ENCODE results near the gene CLDN4.

DNA sequence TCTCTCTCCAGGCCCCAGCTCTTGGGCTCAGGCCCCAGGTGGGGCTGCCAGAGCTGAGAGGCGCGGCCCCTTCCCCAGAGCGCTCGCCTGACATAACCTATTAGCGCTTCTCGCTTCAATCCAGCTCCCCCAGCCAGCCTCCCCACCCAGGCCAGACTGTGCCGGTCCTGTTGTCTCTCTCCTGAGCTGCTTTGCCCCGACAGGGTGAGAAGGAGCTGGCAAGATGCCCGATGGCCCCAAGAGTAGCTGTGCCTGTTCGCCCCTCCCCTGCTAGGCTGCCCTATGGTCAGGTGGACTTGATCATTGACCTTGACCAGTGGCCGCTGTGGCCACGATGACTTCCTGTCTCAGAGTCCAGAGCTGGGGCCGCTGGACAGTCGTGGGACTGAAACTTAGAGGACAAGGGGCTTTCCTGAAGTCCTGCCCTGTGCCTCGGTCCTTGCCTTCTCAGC lies 39.3 kb downstream of the CLDN4 start:
- TF ChIP-seq POLR2A (IDR thresholded peaks at IDR 0.05; ENCODE audit: low read depth, low read length) (no peak), MYC (IDR thresholded peaks at IDR 0.05; ENCODE audit: low read depth, low read length) (no peak), POLR2AphosphoS5 (IDR thresholded peaks at IDR 0.05; ENCODE audit: insufficient read depth, low read depth, low read length) (no peak), JUN (IDR thresholded peaks at IDR 0.05; ENCODE audit: borderline replicate concordance, insufficient read depth, insufficient read length, low read depth) (no peak), EZH2 (IDR thresholded peaks at IDR 0.05; ENCODE audit: borderline replicate concordance, low read depth, low read length, severe bottlenecking) (no peak), FOS (IDR thresholded peaks at IDR 0.05; ENCODE audit: borderline replicate concordance, insufficient read depth, low read length) (no peak), GATA2 (IDR thresholded peaks at IDR 0.05; ENCODE audit: insufficient read depth, insufficient read length, low read depth, low read length) (no peak)
- TF ChIP-seq, protein P1, sequence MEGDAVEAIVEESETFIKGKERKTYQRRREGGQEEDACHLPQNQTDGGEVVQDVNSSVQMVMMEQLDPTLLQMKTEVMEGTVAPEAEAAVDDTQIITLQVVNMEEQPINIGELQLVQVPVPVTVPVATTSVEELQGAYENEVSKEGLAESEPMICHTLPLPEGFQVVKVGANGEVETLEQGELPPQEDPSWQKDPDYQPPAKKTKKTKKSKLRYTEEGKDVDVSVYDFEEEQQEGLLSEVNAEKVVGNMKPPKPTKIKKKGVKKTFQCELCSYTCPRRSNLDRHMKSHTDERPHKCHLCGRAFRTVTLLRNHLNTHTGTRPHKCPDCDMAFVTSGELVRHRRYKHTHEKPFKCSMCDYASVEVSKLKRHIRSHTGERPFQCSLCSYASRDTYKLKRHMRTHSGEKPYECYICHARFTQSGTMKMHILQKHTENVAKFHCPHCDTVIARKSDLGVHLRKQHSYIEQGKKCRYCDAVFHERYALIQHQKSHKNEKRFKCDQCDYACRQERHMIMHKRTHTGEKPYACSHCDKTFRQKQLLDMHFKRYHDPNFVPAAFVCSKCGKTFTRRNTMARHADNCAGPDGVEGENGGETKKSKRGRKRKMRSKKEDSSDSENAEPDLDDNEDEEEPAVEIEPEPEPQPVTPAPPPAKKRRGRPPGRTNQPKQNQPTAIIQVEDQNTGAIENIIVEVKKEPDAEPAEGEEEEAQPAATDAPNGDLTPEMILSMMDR (IDR thresholded peaks at IDR 0.05; ENCODE audit: extremely low read depth in 1 of 2, insufficient read depth in 1 of 2, low read depth in 1 of 2, low read length in 2 of 2): no peak
- TF ChIP-seq, protein P2, sequence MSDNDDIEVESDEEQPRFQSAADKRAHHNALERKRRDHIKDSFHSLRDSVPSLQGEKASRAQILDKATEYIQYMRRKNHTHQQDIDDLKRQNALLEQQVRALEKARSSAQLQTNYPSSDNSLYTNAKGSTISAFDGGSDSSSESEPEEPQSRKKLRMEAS (IDR thresholded peaks at IDR 0.05; ENCODE audit: insufficient read depth, insufficient read length): no peak
